Activated naive CD4-positive, alpha-beta T cell treated with anti-CD3 and anti-CD28 coated beads, Interleukin-2, amount 50 U/mL, for 72 hours (primary cell): ENCODE results near the gene PALS2. TPM values are rescaled to one million over a fixed set of nuclear protein-coding genes. Genes with fewer than 3 reads are reported as not detected.

Experiments
- ATAC-seq, 2 donors: fragments of 150-1000 bp; cut with Tn5 transposase; 2 replicates each; pipeline ENCODE4 v1.10.0; 2021; ENCODE audit warnings: mild to moderate bottlenecking in 2 of 2, moderate library complexity in 2 of 2
- DNase-seq, 2 donors: peaks; one replicate each; pipeline ENCODE4 v3.0.0; 2021 to 2022; ENCODE audit warnings: low spot score in 2 of 2
- H3K27ac Mint-ChIP-seq, 2 donors: one replicate each; pipeline ENCODE4 v1.8.0; 2022; ENCODE audit warnings: mild to moderate bottlenecking in 2 of 2, mixed read lengths in 2 of 2
- H3K36me3 Mint-ChIP-seq, 2 donors: one replicate each; pipeline ENCODE4 v1.8.0; 2022; ENCODE audit warnings: mixed read lengths in 2 of 2
- H3K9me3 Mint-ChIP-seq, 2 donors: one replicate each; pipeline ENCODE4 v1.8.0; 2022; ENCODE audit warnings: mixed read lengths in 2 of 2
- total RNA-seq, 2 donors: library from RNA; stranded (reverse); gene quantifications; one replicate each; pipeline ENCODE4 v1.2.3, GENCODE V29; 2022

The PALS2 gene
- total RNA-seq, 2 donors from 2014 or later: 23.2 to 25.7 TPM

GRCh38 chr7:24619978-24620377, 46.7 kb downstream of the PALS2 start:
- H3K27ac Mint-ChIP-seq: no peak overlapping the region
- ATAC-seq (no peak), DNase-seq (no peak)
- H3K36me3 Mint-ChIP-seq: peaks cover 19 to 36% of the 10 kb centered on the region in 2 donors
- peaks cover 14 to 22% of the 10 kb centered on the region in 2 donors for H3K9me3 Mint-ChIP-seq

- Mint-ChIP-seq H3K9me3 (peaks cover 15 to 27% of the 10 kb centered on the region in 2 donors), H3K27ac (no peak overlapping the region), H3K36me3 (peaks cover 23 to 30% of the 10 kb centered on the region in 2 donors)
- DNase-seq: no peak
- no peak for ATAC-seq
Measured at GRCh38 chr7:24622646-24623182, 49.5 kb downstream of the PALS2 start.

Other genes starting within 250 kb of the PALS2 start
- 1 to 10 TPM; 3.2 to 6.0 TPM for gene GSDME, start 184.0 kb downstream of the PALS2 start, total RNA-seq